ENCODE measurements around the gene LRRTM3.

The LRRTM3 gene

GRCh38 chr10:66886848-66887247, 39.0 kb upstream of the LRRTM3 start:
- CTCF ChIA-PET, result no interaction called here
- DNase-seq (ENCODE audit: extremely low spot score), result no peak
- POLR2A ChIA-PET, result no interaction called here
- TF ChIP-seq CTCF (IDR thresholded peaks at IDR 0.05; ENCODE audit: control extremely low read depth, extremely low read depth, low read depth, missing control alignments), result no peak

- no peak for TF ChIP-seq CTCF (IDR thresholded peaks at IDR 0.05; ENCODE audit: control extremely low read depth, extremely low read depth, low read depth, missing control alignments)
- DNase-seq (ENCODE audit: extremely low spot score), result no peak
- POLR2A ChIA-PET, result no interaction called here
- CTCF ChIA-PET, result no interaction called here
Measured at GRCh38 chr10:66888237-66888636, 37.6 kb upstream of the LRRTM3 start.

- no peak for DNase-seq (ENCODE audit: extremely low spot score)
- TF ChIP-seq CTCF (IDR thresholded peaks at IDR 0.05; ENCODE audit: control extremely low read depth, extremely low read depth, low read depth, missing control alignments), result no peak
- CTCF ChIA-PET, result interaction anchor here (1.9 kb wide), 1 partner anchor 11 kb away, joined by 12 read pairs; no protein-coding TSS in a partner anchor
- POLR2A ChIA-PET, result no interaction called here
Measured at GRCh38 chr10:66892871-66893270, 33.0 kb upstream of the LRRTM3 start.

- no peak for TF ChIP-seq CTCF (IDR thresholded peaks at IDR 0.05; ENCODE audit: control extremely low read depth, extremely low read depth, low read depth, missing control alignments)
- POLR2A ChIA-PET, result no interaction called here
Measured at GRCh38 chr10:66910671-66911070, 15.2 kb upstream of the LRRTM3 start.

GRCh38 chr10:66916030-66916429, 9.8 kb upstream of the LRRTM3 start:
- no peak for TF ChIP-seq CTCF (IDR thresholded peaks at IDR 0.05; ENCODE audit: control extremely low read depth, extremely low read depth, low read depth, missing control alignments)
- CTCF ChIA-PET, result no interaction called here
- POLR2A ChIA-PET, result no interaction called here
- no peak for DNase-seq (ENCODE audit: extremely low spot score)

More at GRCh38 chr10:66910671-66911070, 15.2 kb upstream of the LRRTM3 start:
- CTCF ChIA-PET, result interaction anchor here (1.1 to 1.2 kb wide), 2 partner anchors 15 to 21 kb away, joined by 3 read pairs; partner anchors contain the start of gene LRRTM3
- no peak for DNase-seq (ENCODE audit: extremely low spot score)

GRCh38 chr10:66917104-66917503, 8.7 kb upstream of the LRRTM3 start:
- ChIA-PET POLR2A (no interaction called here), CTCF (interaction anchor here (1.2 kb wide), 1 partner anchor 9 kb away, joined by 3 read pairs; the partner anchor contains the start of gene LRRTM3)
- DNase-seq (ENCODE audit: extremely low spot score), result no peak
- no peak for TF ChIP-seq CTCF (IDR thresholded peaks at IDR 0.05; ENCODE audit: control extremely low read depth, extremely low read depth, low read depth, missing control alignments)

GRCh38 chr10:66919248-66919647, 6.6 kb upstream of the LRRTM3 start:
- DNase-seq (ENCODE audit: extremely low spot score), result no peak
- TF ChIP-seq CTCF (IDR thresholded peaks at IDR 0.05; ENCODE audit: control extremely low read depth, extremely low read depth, low read depth, missing control alignments), result no peak
- ChIA-PET CTCF (no interaction called here), POLR2A (no interaction called here)

All from GM10248 (cell line).